Panc1 (cell line): ENCODE results near the gene NCKAP5.

Source experiments
- POLR2AphosphoS5 ChIP-seq: IDR thresholded peaks from 2 replicates; pipeline ENCODE4 v1.6.1; 2012; ENCODE audit warnings: mild to moderate bottlenecking, low read depth, low read length, moderate library complexity
- TF ChIP-seq, protein P1 (sequence below): fragments of 450-650 bp; IDR thresholded peaks from 2 replicates; pipeline ENCODE4 v1.5.1; 2017; ENCODE audit warnings: mild to moderate bottlenecking
- TF ChIP-seq, protein P2 (sequence below), 2 experiments: IDR thresholded peaks; 2 replicates each; pipeline ENCODE4 v1.6.1; 2011 to 2012; ENCODE audit warnings: low read depth in 2 of 2, control low read depth in 1 of 2, low read length in 1 of 2, mild to moderate bottlenecking in 1 of 2, moderate library complexity in 1 of 2; ENCODE audit not compliant: insufficient read depth in 1 of 2

DNA sequence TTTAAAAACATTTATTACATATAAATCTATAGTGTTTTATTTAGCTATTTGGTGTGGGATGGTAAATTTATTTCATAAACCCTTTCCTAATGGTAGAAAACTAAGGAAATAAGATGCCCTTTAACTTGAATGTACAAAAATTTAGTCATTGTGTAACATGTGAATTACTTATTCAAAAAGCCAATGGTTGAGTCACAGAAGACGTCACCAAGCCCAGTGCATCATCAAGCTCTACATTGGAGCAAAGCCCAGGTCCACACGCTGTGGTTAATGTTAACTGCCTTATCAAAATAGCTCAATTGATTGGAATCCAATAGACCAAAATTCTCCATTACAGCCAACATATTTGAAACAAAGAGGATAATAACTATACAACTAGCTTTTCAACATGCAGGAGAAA, 752.7 kb downstream of the NCKAP5 start:
- TF ChIP-seq, protein P1, sequence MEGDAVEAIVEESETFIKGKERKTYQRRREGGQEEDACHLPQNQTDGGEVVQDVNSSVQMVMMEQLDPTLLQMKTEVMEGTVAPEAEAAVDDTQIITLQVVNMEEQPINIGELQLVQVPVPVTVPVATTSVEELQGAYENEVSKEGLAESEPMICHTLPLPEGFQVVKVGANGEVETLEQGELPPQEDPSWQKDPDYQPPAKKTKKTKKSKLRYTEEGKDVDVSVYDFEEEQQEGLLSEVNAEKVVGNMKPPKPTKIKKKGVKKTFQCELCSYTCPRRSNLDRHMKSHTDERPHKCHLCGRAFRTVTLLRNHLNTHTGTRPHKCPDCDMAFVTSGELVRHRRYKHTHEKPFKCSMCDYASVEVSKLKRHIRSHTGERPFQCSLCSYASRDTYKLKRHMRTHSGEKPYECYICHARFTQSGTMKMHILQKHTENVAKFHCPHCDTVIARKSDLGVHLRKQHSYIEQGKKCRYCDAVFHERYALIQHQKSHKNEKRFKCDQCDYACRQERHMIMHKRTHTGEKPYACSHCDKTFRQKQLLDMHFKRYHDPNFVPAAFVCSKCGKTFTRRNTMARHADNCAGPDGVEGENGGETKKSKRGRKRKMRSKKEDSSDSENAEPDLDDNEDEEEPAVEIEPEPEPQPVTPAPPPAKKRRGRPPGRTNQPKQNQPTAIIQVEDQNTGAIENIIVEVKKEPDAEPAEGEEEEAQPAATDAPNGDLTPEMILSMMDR: no peak
- TF ChIP-seq, protein P2, sequence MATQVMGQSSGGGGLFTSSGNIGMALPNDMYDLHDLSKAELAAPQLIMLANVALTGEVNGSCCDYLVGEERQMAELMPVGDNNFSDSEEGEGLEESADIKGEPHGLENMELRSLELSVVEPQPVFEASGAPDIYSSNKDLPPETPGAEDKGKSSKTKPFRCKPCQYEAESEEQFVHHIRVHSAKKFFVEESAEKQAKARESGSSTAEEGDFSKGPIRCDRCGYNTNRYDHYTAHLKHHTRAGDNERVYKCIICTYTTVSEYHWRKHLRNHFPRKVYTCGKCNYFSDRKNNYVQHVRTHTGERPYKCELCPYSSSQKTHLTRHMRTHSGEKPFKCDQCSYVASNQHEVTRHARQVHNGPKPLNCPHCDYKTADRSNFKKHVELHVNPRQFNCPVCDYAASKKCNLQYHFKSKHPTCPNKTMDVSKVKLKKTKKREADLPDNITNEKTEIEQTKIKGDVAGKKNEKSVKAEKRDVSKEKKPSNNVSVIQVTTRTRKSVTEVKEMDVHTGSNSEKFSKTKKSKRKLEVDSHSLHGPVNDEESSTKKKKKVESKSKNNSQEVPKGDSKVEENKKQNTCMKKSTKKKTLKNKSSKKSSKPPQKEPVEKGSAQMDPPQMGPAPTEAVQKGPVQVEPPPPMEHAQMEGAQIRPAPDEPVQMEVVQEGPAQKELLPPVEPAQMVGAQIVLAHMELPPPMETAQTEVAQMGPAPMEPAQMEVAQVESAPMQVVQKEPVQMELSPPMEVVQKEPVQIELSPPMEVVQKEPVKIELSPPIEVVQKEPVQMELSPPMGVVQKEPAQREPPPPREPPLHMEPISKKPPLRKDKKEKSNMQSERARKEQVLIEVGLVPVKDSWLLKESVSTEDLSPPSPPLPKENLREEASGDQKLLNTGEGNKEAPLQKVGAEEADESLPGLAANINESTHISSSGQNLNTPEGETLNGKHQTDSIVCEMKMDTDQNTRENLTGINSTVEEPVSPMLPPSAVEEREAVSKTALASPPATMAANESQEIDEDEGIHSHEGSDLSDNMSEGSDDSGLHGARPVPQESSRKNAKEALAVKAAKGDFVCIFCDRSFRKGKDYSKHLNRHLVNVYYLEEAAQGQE (IDR thresholded peaks at IDR 0.05; ENCODE audit: insufficient read depth in 1 of 2, low read depth in 2 of 2, low read length in 1 of 2): no peak
- no peak for TF ChIP-seq POLR2AphosphoS5
